Kidney (tissue), 14 donors: ENCODE measurements around the gene TNNI3K. TPM values are rescaled to one million over a fixed set of nuclear protein-coding genes. Genes with fewer than 3 reads are reported as not detected.

Experiments
- DNase-seq, 5 donors: peaks; one replicate each; pipeline ENCODE4 v3.0.0-alpha.2; 2013 to 2020
- FAIRE-seq: peaks from 2 replicates; lab custom pipeline; 2012; peaks lifted over from hg19 to GRCh38; lab: Jason Lieb, UNC
- H3K27ac ChIP-seq, 2 donors: one replicate each; pipeline ENCODE4 v1.7.0; 2013; ENCODE audit warnings: low read depth in 2 of 2, low read length in 2 of 2, inconsistent platforms in 1 of 2
- H3K27me3 ChIP-seq: one replicate; pipeline ENCODE4 v1.7.1; 2013; ENCODE audit warnings: low read length, inconsistent platforms; ENCODE audit not compliant: control insufficient read depth, insufficient read depth
- H3K36me3 ChIP-seq, 3 donors: one replicate each; pipeline versions ENCODE4 v1.7.0 to v1.7.1; 2013; ENCODE audit warnings: low read length in 3 of 3, control low read depth in 1 of 3, inconsistent platforms in 1 of 3; ENCODE audit not compliant: insufficient read depth in 3 of 3, control insufficient read depth in 2 of 3
- H3K4me1 ChIP-seq, 3 donors: one replicate each; pipeline versions ENCODE4 v1.7.0 to v1.7.1; 2013; ENCODE audit warnings: low read length in 3 of 3, inconsistent platforms in 1 of 3, low read depth in 1 of 3; ENCODE audit not compliant: control insufficient read depth in 2 of 3, insufficient read depth in 2 of 3
- H3K4me3 ChIP-seq, 3 donors: one replicate each; pipeline versions ENCODE4 v1.7.0 to v1.8.1; 2013; ENCODE audit warnings: low read length in 3 of 3, control low read depth in 1 of 3, inconsistent platforms in 1 of 3
- H3K9ac ChIP-seq, 3 donors: one replicate each; pipeline versions ENCODE4 v1.7.0 to v1.7.1; 2013; ENCODE audit warnings: low read length in 3 of 3, control low read depth in 1 of 3, inconsistent platforms in 1 of 3
- H3K9me3 ChIP-seq, 3 donors: one replicate each; pipeline versions ENCODE4 v1.7.0 to v1.7.1; 2013; ENCODE audit warnings: low read length in 3 of 3, control low read depth in 1 of 3, inconsistent platforms in 1 of 3; ENCODE audit not compliant: control insufficient read depth in 2 of 3, insufficient read depth in 1 of 3
- intact Hi-C: fragments of 100-400 bp; cut with DNase I; formaldehyde crosslinking; loops from one replicate; pipeline ENCODE4 v1.11.1; 2022
- polyA plus RNA-seq: library from polyadenylated mRNA; stranded (reverse); fragments of 350-450 nt; fragmentation: Illumina TruSeq; extraction: RNeasy Lipid Tissue Mini Kit (QIAGEN cat#74804); gene quantifications from one replicate; pipeline ENCODE4 v1.2.3, GENCODE V29; 2014; ENCODE audit warnings: low read depth, low replicate concordance; ENCODE audit not compliant: insufficient read depth
- total RNA-seq: library from RNA; stranded (reverse); fragmentation: NEBNext Ultra II Directional; extraction: Animal tissue kit (Norgen Biotek cat#: 25700); gene quantifications from one replicate; pipeline ENCODE4 v1.2.1, GENCODE V29; 2021
- TF ChIP-seq, protein P1 (sequence below): IDR thresholded peaks from 3 replicates; pipeline ENCODE4 v1.5.1; 2012; ENCODE audit warnings: mild to moderate bottlenecking, moderate library complexity, borderline replicate concordance; ENCODE audit not compliant: insufficient read depth; ENCODE audit errors: extremely low read depth
- donor health status: control.
- donor health status: control.
- donor health status: control.
- donor health status: control.
- donor health status: control.
- donor health status: DM: yes; HTN: yes; CAD: no.
- donor health status: Normal renal cell carcinoma (clear cell type).

The TNNI3K gene
- total and polyA plus RNA-seq, 2 donors from 2014 or later = 1.4 to 2.2 TPM

- Histone ChIP-seq H3K27ac (no peak overlapping the region), H3K4me1 (no peaks in the 10 kb centered on the region), H3K9ac (no peak overlapping the region), H3K27me3 (no peaks in the 10 kb centered on the region), H3K9me3 (no peaks in the 10 kb centered on the region), H3K36me3 (no peaks in the 10 kb centered on the region), H3K4me3 (no peak overlapping the region)
- intact Hi-C loops = no loop called here
- FAIRE-seq (no peak), DNase-seq (no peak)
- TF ChIP-seq, protein P1, sequence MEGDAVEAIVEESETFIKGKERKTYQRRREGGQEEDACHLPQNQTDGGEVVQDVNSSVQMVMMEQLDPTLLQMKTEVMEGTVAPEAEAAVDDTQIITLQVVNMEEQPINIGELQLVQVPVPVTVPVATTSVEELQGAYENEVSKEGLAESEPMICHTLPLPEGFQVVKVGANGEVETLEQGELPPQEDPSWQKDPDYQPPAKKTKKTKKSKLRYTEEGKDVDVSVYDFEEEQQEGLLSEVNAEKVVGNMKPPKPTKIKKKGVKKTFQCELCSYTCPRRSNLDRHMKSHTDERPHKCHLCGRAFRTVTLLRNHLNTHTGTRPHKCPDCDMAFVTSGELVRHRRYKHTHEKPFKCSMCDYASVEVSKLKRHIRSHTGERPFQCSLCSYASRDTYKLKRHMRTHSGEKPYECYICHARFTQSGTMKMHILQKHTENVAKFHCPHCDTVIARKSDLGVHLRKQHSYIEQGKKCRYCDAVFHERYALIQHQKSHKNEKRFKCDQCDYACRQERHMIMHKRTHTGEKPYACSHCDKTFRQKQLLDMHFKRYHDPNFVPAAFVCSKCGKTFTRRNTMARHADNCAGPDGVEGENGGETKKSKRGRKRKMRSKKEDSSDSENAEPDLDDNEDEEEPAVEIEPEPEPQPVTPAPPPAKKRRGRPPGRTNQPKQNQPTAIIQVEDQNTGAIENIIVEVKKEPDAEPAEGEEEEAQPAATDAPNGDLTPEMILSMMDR = no peak
These were observed 200.9 kb downstream of the TNNI3K start for GRCh38 chr1:74436078-74436477.

GRCh38 chr1:74437035-74437434 lies 201.8 kb downstream of the TNNI3K start:
- no peaks in the 10 kb centered on the region for H3K4me1 ChIP-seq
- TF ChIP-seq, protein P1 = no peak
- no peaks in the 10 kb centered on the region for H3K36me3 ChIP-seq
- no peaks in the 10 kb centered on the region for H3K27me3 ChIP-seq
- no peak overlapping the region for H3K4me3 ChIP-seq
- no peaks in the 10 kb centered on the region for H3K9me3 ChIP-seq
- no peak overlapping the region for H3K9ac ChIP-seq
- intact Hi-C loops = no loop called here
- FAIRE-seq = no peak
- no peak for DNase-seq
- no peak overlapping the region for H3K27ac ChIP-seq

DNA sequence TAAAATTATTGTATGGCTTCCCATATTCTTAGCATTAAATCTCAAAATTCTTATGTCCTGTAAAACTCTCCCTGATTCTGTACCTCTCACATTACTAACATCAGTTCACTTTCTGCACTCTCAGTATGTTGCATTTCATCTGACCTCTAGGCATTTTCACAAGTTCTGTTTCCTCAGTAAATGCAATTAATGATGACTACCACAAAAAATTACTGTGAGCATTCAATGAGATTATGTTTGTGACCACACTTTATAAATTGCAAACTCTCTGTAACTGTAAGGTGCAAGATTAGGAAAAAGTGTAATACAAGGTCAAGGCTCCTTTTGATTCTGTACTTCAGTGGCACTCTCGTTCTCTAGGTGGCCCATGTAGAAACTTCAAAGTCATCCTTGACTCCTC lies 216.8 kb downstream of the TNNI3K start:
- Histone ChIP-seq H3K4me3 (no peak overlapping the region), H3K27me3 (no peaks in the 10 kb centered on the region), H3K27ac (no peak overlapping the region), H3K4me1 (no peaks in the 10 kb centered on the region), H3K9me3 (no peaks in the 10 kb centered on the region), H3K36me3 (no peaks in the 10 kb centered on the region), H3K9ac (no peak overlapping the region)
- TF ChIP-seq, protein P1 = no peak
- DNase-seq (no peak), FAIRE-seq (no peak)
- intact Hi-C loops = no loop called here

- TF ChIP-seq, protein P1 = no peak
- no peak overlapping the region for H3K4me3 ChIP-seq
- H3K9me3 ChIP-seq = no peaks in the 10 kb centered on the region
- H3K27me3 ChIP-seq = no peaks in the 10 kb centered on the region
- H3K9ac ChIP-seq = no peak overlapping the region
- no peaks in the 10 kb centered on the region for H3K4me1 ChIP-seq
- intact Hi-C loops = no loop called here
- DNase-seq = no peak
- FAIRE-seq = no peak
- no peak overlapping the region for H3K27ac ChIP-seq
- no peaks in the 10 kb centered on the region for H3K36me3 ChIP-seq
These were observed 218.1 kb downstream of the TNNI3K start for GRCh38 chr1:74453277-74453676.
